ENCODE measurements around the gene C1orf116.

DNA sequence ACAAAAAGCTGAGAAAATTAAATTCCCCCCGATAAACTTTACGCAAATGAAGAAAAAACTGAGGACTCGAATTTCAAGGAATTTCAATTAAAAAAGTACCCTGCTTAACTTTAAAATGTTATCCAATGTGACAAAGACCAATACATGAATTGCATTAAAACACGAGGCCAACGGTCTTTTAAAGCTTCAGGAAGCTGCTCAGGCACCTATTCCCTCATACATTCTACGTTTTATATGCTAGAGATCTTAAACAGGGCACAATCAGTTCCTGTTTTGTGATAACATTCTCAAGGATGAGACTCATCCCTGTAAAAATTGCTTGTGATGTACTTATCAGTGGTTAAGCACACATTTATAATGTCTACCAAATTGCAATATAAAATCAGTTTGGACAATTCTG, 15.5 kb upstream of the C1orf116 start:
- TF ChIP-seq CTCF (IDR thresholded peaks at IDR 0.05) (no peak), POLR2A (IDR thresholded peaks at IDR 0.05) (no peak)
